Hepatocyte (in vitro differentiated cells): ENCODE data around the gene FOXO3. TPM values are rescaled to one million over a fixed set of nuclear protein-coding genes. Genes with fewer than 3 reads are reported as not detected.

ENCODE experiments used
- DNase-seq: peaks from one replicate; pipeline ENCODE4 v3.0.0-alpha.2; 2016; ENCODE audit warnings: low spot score
- H2AFZ ChIP-seq: fragments of 200-600 bp; sonication (generic); 2 replicates; pipeline ENCODE4 v1.6.0; 2016; ENCODE audit warnings: antibody characterized with exemption, mild to moderate bottlenecking
- H3K27ac ChIP-seq: fragments of 200-600 bp; sonication (generic); 2 replicates; pipeline ENCODE4 v1.5.1; 2016; ENCODE audit warnings: mild to moderate bottlenecking
- H3K27me3 ChIP-seq: fragments of 200-600 bp; sonication (generic); 2 replicates; pipeline ENCODE4 v1.6.1; 2016
- H3K36me3 ChIP-seq: fragments of 200-600 bp; sonication (generic); replicated peaks from 2 replicates; pipeline ENCODE4 v1.5.1; 2016; ENCODE audit warnings: low read depth; ENCODE audit not compliant: insufficient read depth
- H3K4me1 ChIP-seq: fragments of 200-600 bp; sonication (generic); 2 replicates; pipeline ENCODE4 v1.5.1; 2016; ENCODE audit warnings: mild to moderate bottlenecking, moderate library complexity; ENCODE audit not compliant: insufficient read depth
- H3K4me2 ChIP-seq: fragments of 200-600 bp; sonication (generic); 2 replicates; pipeline ENCODE4 v1.6.0; 2016
- H3K4me3 ChIP-seq: fragments of 200-600 bp; sonication (generic); 2 replicates; pipeline ENCODE4 v1.5.1; 2016; ENCODE audit warnings: mild to moderate bottlenecking
- H3K79me2 ChIP-seq: fragments of 200-600 bp; sonication (generic); 2 replicates; pipeline ENCODE4 v1.6.0; 2017; ENCODE audit warnings: mild to moderate bottlenecking
- H3K9me2 ChIP-seq: fragments of 200-600 bp; sonication (generic); replicated peaks from 2 replicates; pipeline ENCODE4 v1.6.0; 2017; ENCODE audit warnings: mild to moderate bottlenecking; ENCODE audit not compliant: insufficient read depth
- H3K9me3 ChIP-seq: fragments of 200-600 bp; sonication (generic); 2 replicates; pipeline ENCODE4 v1.5.1; 2016; ENCODE audit warnings: low read depth, mild to moderate bottlenecking
- H4K20me1 ChIP-seq: fragments of 200-600 bp; sonication (generic); 2 replicates; pipeline ENCODE4 v1.6.0; 2016; ENCODE audit warnings: mild to moderate bottlenecking; ENCODE audit not compliant: insufficient read depth, poor library complexity, severe bottlenecking
- CTCF ChIP-seq: fragments of 200-600 bp; sonication (generic); IDR thresholded peaks from 2 replicates; pipeline ENCODE4 v1.5.1; 2016; ENCODE audit warnings: antibody characterized with exemption, mild to moderate bottlenecking; ENCODE audit not compliant: poor library complexity
- EZH2 ChIP-seq: fragments of 200-600 bp; sonication (generic); IDR thresholded peaks from 2 replicates; pipeline ENCODE4 v1.6.1; 2016; ENCODE audit warnings: antibody characterized with exemption, mild to moderate bottlenecking, borderline replicate concordance
- EZH2phosphoT487 ChIP-seq: fragments of 200-600 bp; sonication (generic); IDR thresholded peaks from one replicate; pipeline ENCODE4 v1.6.1; 2018; ENCODE audit warnings: antibody characterized with exemption, mild to moderate bottlenecking, low read depth, moderate library complexity; ENCODE audit not compliant: unreplicated experiment, severe bottlenecking
- WGBS: methylation state at CpG from one replicate; pipeline ENCODE4 v1.1.6; 2016; ENCODE audit warnings: low lambda C conversion rate; ENCODE audit errors: missing lambda C conversion rate; 5-methylcytosine and 5-hydroxymethylcytosine counted together
- polyA plus RNA-seq: library from polyadenylated mRNA; unstranded; fragments of >200 nt; fragmentation: Nextera tagmentation; extraction: Ambion mirVana; gene quantifications from 2 replicates; pipeline ENCODE4 v1.2.1, GENCODE V29; 2016
- total RNA-seq: library from RNA; depleted of rRNA; stranded (reverse); fragments of >200 nt; gene quantifications from 2 replicates; pipeline ENCODE4 v1.2.3, GENCODE V29; 2014

Gene FOXO3
- total and polyA plus RNA-seq, 2 experiments from 2014 or later: 44.6 to 54.9 TPM

GRCh38 chr6:108623995-108624394 lies 63.3 kb downstream of the FOXO3 start:
- Histone ChIP-seq H3K9me2 (no peaks in the 10 kb centered on the region), H3K27ac (peak overlapping the region; percentile 74), H4K20me1 (peaks cover 84% of the 10 kb centered on the region), H3K27me3 (no peaks in the 10 kb centered on the region), H3K4me2 (no peak overlapping the region), H3K4me1 (peaks cover 36% of the 10 kb centered on the region), H3K36me3 (no peaks in the 10 kb centered on the region), H3K79me2 (peaks cover 99% of the 10 kb centered on the region), H3K9me3 (no peaks in the 10 kb centered on the region), H2AFZ (no peak overlapping the region), H3K4me3 (no peak overlapping the region)
- 93% methylated on average over 1 of the region's 1 CpG for WGBS
- no peak for TF ChIP-seq EZH2
- no peak for TF ChIP-seq CTCF
- TF ChIP-seq EZH2phosphoT487: no peak
- DNase-seq: no peak

- no peak overlapping the region for H3K4me2 ChIP-seq
- H3K27me3 ChIP-seq: no peaks in the 10 kb centered on the region
- H3K4me1 ChIP-seq: peaks cover 36% of the 10 kb centered on the region
- H3K9me3 ChIP-seq: no peaks in the 10 kb centered on the region
- TF ChIP-seq CTCF: no peak
- TF ChIP-seq EZH2: no peak
- no peak for TF ChIP-seq EZH2phosphoT487
- H3K79me2 ChIP-seq: peaks cover 99% of the 10 kb centered on the region
- H3K27ac ChIP-seq: no peak overlapping the region
- H2AFZ ChIP-seq: no peak overlapping the region
- no peaks in the 10 kb centered on the region for H3K9me2 ChIP-seq
- H4K20me1 ChIP-seq: peaks cover 76% of the 10 kb centered on the region
- no peak overlapping the region for H3K4me3 ChIP-seq
- H3K36me3 ChIP-seq: no peaks in the 10 kb centered on the region
- DNase-seq: no peak
Observed at GRCh38 chr6:108625581-108625980, 64.9 kb downstream of the FOXO3 start.

GRCh38 chr6:108626777-108627176 lies 66.1 kb downstream of the FOXO3 start:
- Histone ChIP-seq H4K20me1 (peaks cover 75% of the 10 kb centered on the region), H3K4me3 (no peak overlapping the region), H3K79me2 (peaks cover 99% of the 10 kb centered on the region), H3K9me3 (no peaks in the 10 kb centered on the region), H3K4me1 (peaks cover 35% of the 10 kb centered on the region), H3K27me3 (no peaks in the 10 kb centered on the region), H2AFZ (no peak overlapping the region), H3K9me2 (no peaks in the 10 kb centered on the region), H3K27ac (no peak overlapping the region), H3K4me2 (no peak overlapping the region), H3K36me3 (no peaks in the 10 kb centered on the region)
- no peak for DNase-seq
- WGBS: 87% methylated on average over 2 of the region's 2 CpGs
- TF ChIP-seq CTCF (no peak), EZH2phosphoT487 (no peak), EZH2 (no peak)
